Uterus (tissue), 4 donors: ENCODE data around the gene CCNL1. TPM values are rescaled to one million over a fixed set of nuclear protein-coding genes. Genes with fewer than 3 reads are reported as not detected.

Experiments used
- DNase-seq, 2 donors: peaks; one replicate each; pipeline ENCODE4 v3.0.0-alpha.2; 2019 to 2020
- H3K27ac ChIP-seq, 2 donors: fragments of 200-600 bp; sonication (generic); 1 replicate in 1 of 2; 2 replicates in 1 of 2; pipeline ENCODE4 v1.5.1; 2016 to 2018
- H3K27me3 ChIP-seq, 2 donors: fragments of 200-600 bp; sonication (generic); one replicate each; pipeline ENCODE4 v1.5.1; 2018 to 2019; ENCODE audit warnings: control low read depth in 1 of 2
- H3K36me3 ChIP-seq, 2 donors: fragments of 200-600 bp; sonication (generic); one replicate each; pipeline ENCODE4 v1.5.1; 2019; ENCODE audit warnings: control low read depth in 1 of 2
- H3K4me1 ChIP-seq, 2 donors: fragments of 200-600 bp; sonication (generic); one replicate each; pipeline ENCODE4 v1.5.1; 2018 to 2019; ENCODE audit warnings: control low read depth in 1 of 2
- H3K4me3 ChIP-seq, 2 donors: fragments of 200-600 bp; sonication (generic); 1 replicate in 1 of 2; 2 replicates in 1 of 2; pipeline ENCODE4 v1.5.1; 2018 to 2019; ENCODE audit warnings: mild to moderate bottlenecking in 1 of 2
- H3K9me3 ChIP-seq, 2 donors: fragments of 200-600 bp; sonication (generic); one replicate each; pipeline ENCODE4 v1.5.1; 2019; ENCODE audit warnings: control low read depth in 1 of 2
- CTCF ChIP-seq, 4 experiments: fragments of 200-600 bp in 2 of 4; fragments of 450-650 bp in 2 of 4; sonication (generic) in 2 of 4; IDR thresholded peaks; one replicate each; pipeline ENCODE4 v1.5.1; 2016 to 2019; ENCODE audit warnings: antibody characterized with exemption in 4 of 4, mild to moderate bottlenecking in 2 of 4, moderate library complexity in 1 of 4
- POLR2A ChIP-seq, 2 donors: fragments of 450-650 bp; IDR thresholded peaks; one replicate each; pipeline ENCODE4 v1.6.1; 2016; ENCODE audit warnings: antibody characterized with exemption in 2 of 2, mild to moderate bottlenecking in 1 of 2, moderate library complexity in 1 of 2
- intact Hi-C: fragments of 100-400 bp; cut with DNase I; formaldehyde crosslinking; loops from one replicate; pipeline ENCODE4 v1.15.1; 2023; ENCODE audit warnings: low total_unique reads
- total RNA-seq, 4 donors: library from RNA; depleted of rRNA in 3 of 4; stranded (reverse); fragments of >200 nt in 3 of 4; gene quantifications; one replicate each; pipeline versions ENCODE4 v1.1.0 to v1.2.4, GENCODE V29; 2014 to 2023
- donor health status: DM: yes; HTN: yes; CAD: no.

Gene CCNL1
- total RNA-seq, 4 donors from 2014 or later: 100 to 252 (median 155) TPM

- intact Hi-C loops: loop anchor here (10.0 kb wide), 1 partner anchor 461 kb away; the partner anchor contains the start of gene TIPARP
- Histone ChIP-seq H3K27me3 (no peaks in the 10 kb centered on the region), H3K4me3 (no peak overlapping the region), H3K27ac (peak overlapping the region; percentile 43 to 51), H3K4me1 (peaks cover 0 to 2% of the 10 kb centered on the region in 2 donors), H3K36me3 (no peaks in the 10 kb centered on the region), H3K9me3 (no peaks in the 10 kb centered on the region)
- peak; percentile 57 to 58 for DNase-seq
- TF ChIP-seq POLR2A (IDR thresholded peaks at IDR 0.05) (no peak), CTCF (IDR thresholded peaks at IDR 0.05) (peak in 3 of 4 experiments; percentile 19 to 35 (median 25))
Measured at GRCh38 chr3:157135671-157136396, 24.1 kb downstream of the CCNL1 start.

- Histone ChIP-seq H3K4me3 (no peak overlapping the region), H3K27me3 (no peaks in the 10 kb centered on the region), H3K9me3 (no peaks in the 10 kb centered on the region), H3K4me1 (peaks cover 0 to 8% of the 10 kb centered on the region in 2 donors), H3K36me3 (no peaks in the 10 kb centered on the region), H3K27ac (peak overlapping the region in 1 of 2 donors; percentile 51)
- intact Hi-C loops: loop anchor here (5.0 to 10.0 kb wide), 2 partner anchors 52 to 460 kb away; partner anchors contain the start of gene TIPARP
- no peak for TF ChIP-seq CTCF (IDR thresholded peaks at IDR 0.05)
- TF ChIP-seq POLR2A (IDR thresholded peaks at IDR 0.05): no peak
- no peak for DNase-seq
Measured at GRCh38 chr3:157134620-157135191, 25.2 kb downstream of the CCNL1 start.

GRCh38 chr3:157133434-157134320 lies 26.3 kb downstream of the CCNL1 start:
- H3K4me3 ChIP-seq: no peak overlapping the region
- H3K27ac ChIP-seq: no peak overlapping the region
- no peaks in the 10 kb centered on the region for H3K9me3 ChIP-seq
- peaks cover 4 to 14% of the 10 kb centered on the region in 2 donors for H3K4me1 ChIP-seq
- H3K27me3 ChIP-seq: no peaks in the 10 kb centered on the region
- TF ChIP-seq CTCF (IDR thresholded peaks at IDR 0.05) (no peak), POLR2A (IDR thresholded peaks at IDR 0.05) (no peak)
- no peaks in the 10 kb centered on the region for H3K36me3 ChIP-seq
- no peak for DNase-seq
- intact Hi-C loops: loop anchor here (5.0 to 10.0 kb wide), 2 partner anchors 51 to 459 kb away; partner anchors contain the start of gene TIPARP

GRCh38 chr3:157132936-157133335 lies 27.0 kb downstream of the CCNL1 start:
- no peaks in the 10 kb centered on the region for H3K9me3 ChIP-seq
- no peaks in the 10 kb centered on the region for H3K36me3 ChIP-seq
- DNase-seq: no peak
- no peak overlapping the region for H3K27ac ChIP-seq
- no peak overlapping the region for H3K4me3 ChIP-seq
- TF ChIP-seq CTCF (IDR thresholded peaks at IDR 0.05): no peak
- TF ChIP-seq POLR2A (IDR thresholded peaks at IDR 0.05): no peak
- H3K27me3 ChIP-seq: no peaks in the 10 kb centered on the region
- peaks cover 8 to 15% of the 10 kb centered on the region in 2 donors for H3K4me1 ChIP-seq
- intact Hi-C loops: loop anchor here (5.0 to 10.0 kb wide), 2 partner anchors 51 to 458 kb away; partner anchors contain the start of gene TIPARP
